NCI-H2029 treated with DMSO at 0.1 percent for 48 hours (cell line): ENCODE results near the gene RETREG2.

Experiments used
- DNase-seq: peaks from one replicate; lab custom pipeline; 2025; lab: John Stamatoyannopoulos, UW

The RETREG2 gene

DNA sequence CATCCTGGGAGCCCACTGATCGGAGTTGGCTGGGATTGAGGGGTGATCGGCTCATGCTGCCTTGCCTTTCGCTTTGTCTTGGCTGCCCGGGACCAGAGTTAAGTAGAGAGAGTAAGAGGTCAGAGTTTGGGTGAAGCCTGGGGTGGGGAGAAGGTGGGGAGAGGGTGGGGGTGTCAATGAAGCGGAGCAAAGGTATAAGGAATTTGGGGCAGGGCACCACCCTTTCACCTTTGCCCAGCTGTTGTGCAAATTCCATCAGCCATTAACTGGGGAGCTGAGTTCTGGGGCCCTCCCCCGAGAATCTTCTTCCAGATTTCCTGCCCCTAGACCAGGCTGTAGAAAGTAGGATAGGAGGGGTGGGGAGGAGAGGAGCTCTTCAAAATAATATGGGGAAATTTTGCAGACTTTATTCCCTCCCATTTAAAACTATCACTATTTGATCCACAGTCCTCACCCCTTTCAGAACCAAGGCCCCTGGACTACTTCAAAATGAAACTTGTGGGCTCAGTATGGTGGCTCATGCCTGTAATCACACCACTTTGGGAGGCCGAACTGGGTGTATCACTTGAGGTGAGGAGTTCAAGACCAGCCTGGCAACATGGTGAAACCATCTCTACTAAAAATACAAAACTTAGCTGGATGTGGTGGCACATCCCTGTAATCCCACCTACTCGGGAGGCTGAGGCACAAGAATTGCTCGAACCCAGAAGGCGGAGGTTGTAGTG is 8.0 kb upstream of the RETREG2 start, which contains the start of gene SLC23A3:
Gene SLC23A3 (minus strand): TSS at position 100 of the 725 bp plus-strand sequence. CDS start 45 bp downstream, at position 55.
- no peak for DNase-seq

- DNase-seq: no peak
Observed at GRCh38 chr2:219171231-219171651, 6.8 kb upstream of the RETREG2 start.

GRCh38 chr2:219172231-219173154 is 5.6 kb upstream of the RETREG2 start:
- DNase-seq: no peak

GRCh38 chr2:219173176-219173575 is 4.9 kb upstream of the RETREG2 start:
- no peak for DNase-seq

GRCh38 chr2:219174146-219174545 is 3.9 kb upstream of the RETREG2 start:
- DNase-seq: no peak

DNA sequence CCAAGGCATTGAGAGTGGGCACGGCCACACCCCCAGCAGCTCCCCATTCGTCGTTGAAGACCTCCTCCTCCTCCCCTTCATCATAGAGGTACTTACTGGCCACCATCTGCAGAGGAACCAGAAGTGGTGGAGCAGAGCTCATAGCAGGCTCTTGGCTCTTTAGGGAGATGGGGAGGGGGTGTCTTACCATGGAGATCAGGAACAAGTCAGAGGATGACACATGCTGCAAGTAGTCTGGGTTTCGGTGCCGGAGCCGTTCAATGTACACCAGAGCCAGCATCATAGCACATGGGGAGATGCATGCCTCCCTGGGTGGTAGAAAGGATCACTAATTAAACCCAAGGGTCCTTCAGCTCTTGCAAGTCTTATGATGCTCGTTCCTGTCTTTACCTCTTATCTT is 3.3 kb upstream of the RETREG2 start:
- no peak for DNase-seq

DNA sequence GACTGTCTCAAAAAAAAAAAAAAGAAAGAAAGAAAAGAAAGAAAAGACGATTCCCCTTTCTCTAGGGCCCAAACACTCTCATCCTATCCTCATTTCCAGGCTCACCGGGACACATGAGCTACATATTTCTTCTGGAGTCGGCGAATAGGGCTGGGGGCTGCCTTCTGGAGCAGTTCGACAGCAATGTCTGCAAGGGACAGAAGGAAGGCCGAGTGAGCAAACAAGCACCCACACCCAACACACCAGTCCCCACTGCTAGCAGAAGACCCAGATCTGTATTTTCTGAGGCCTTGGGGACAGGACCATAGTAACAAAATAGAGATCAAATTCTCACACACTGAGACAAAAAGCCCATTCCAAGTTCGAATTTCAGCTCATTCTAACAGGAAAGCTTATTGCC is 2.6 kb upstream of the RETREG2 start:
- no peak for DNase-seq

DNA sequence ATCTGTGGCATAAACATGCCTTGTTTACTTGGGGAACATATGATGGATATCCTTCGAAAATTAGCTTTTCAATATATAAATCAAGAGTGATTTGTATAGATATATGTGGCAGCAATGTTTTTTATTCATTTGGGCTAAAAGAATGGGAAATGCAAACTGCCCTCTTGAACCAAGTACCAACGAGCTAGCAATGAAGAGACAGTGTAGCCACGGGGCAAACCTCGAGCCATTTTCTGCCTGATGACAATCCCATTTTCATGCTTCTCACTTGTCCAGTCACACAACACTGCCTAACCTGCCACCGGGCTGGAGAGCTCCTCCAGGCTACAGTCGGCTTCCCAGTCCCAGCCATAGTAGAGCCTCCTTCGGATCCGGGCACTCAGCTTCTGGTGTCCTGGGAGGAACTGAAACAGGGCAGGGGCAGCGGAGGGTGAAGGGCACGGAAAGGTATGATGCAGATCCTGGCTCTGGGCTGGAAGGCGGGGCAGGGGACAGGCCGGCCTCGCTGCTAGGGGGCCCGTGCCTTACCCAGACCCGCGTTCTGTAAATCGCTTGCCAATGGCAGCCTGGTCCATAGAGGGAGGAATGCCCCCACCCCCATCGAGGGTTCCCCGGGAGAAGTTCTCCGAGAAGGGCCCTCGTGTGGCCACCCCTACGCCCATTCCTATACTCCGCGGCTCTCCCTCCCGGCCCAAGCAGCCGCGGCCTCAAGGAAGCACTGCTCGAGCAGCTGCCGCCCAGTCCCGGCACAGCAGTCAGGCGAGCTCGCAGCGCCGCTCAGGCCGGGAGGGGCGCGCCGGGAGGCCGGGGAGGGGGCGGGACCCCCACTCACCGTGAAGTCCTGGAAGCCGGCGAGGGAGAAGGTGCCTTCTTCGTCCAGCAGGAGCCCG is 1.9 kb upstream of the RETREG2 start:
- no peak for DNase-seq

GRCh38 chr2:219176818-219177551 is 1.1 kb upstream of the RETREG2 start, which contains the start of gene CNPPD1:
Gene CNPPD1 (minus strand): TSS chr2:219176925. CDS start chr2:219176828, 97 bp downstream.
- DNase-seq: peak; percentile 70

- DNase-seq: no peak
Observed at GRCh38 chr2:219178377-219179175, 501 bp downstream of the RETREG2 start.

- no peak for DNase-seq
Observed at GRCh38 chr2:219179601-219180465, 1.8 kb downstream of the RETREG2 start.

DNA sequence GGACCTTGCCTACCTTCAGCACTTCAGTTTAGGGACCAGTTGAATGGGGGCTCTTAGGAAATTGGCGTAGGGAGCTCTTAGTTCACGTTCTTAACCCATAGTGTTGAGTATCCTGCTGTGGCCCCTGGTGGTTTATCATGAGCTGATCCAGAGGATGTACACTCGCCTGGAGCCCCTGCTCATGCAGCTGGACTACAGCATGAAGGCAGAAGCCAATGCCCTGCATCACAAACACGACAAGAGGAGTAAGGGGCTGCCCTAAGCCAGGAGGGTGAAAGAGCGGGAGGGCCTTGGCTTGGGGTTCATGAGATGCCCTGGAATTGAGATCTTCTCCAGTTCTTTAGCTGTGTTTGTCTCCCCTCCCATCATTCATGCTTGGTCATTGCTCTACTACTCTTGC is 2.9 kb downstream of the RETREG2 start:
- DNase-seq: no peak

GRCh38 chr2:219181531-219181930 is 3.5 kb downstream of the RETREG2 start:
- DNase-seq: no peak

GRCh38 chr2:219182331-219183150 is 4.5 kb downstream of the RETREG2 start:
- no peak for DNase-seq

DNA sequence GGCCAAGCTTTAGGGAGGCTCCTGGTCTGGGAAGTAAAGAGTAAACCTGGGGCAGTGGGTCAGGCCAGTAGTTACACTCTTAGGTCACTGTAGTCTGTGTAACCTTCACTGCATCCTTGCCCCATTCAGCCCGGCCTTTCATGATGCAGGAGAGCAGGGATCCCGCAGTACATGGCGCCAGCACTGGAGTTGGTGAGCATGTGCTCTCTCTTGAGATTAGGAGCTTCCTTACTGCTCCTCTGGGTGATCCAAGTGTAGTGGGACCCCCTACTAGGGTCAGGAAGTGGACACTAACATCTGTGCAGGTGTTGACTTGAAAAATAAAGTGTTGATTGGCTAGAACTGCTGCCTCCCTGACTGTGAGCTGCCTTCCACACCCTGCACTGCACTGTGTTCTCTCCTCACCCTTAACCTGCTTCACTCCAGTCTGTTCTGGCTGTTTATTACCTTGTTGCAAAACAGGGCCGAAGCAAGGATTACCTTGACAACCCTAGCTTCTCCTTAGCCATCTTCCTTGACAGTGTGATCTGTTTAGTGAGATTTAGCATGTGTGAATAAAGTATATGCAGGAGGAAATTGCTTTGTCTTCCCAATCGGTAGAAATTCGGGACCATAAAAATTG is 5.2 kb downstream of the RETREG2 start:
- DNase-seq: no peak

- no peak for DNase-seq
Observed at GRCh38 chr2:219184121-219184520, 6.0 kb downstream of the RETREG2 start.

- DNase-seq: no peak
Observed at GRCh38 chr2:219186754-219187456, 8.8 kb downstream of the RETREG2 start.
